GM12801 (cell line): ENCODE measurements around the gene COG5.

Experiments
- TF ChIP-seq, protein P1 (sequence below): IDR thresholded peaks from one replicate; pipeline ENCODE4 v1.5.1; 2011; ENCODE audit warnings: control low read depth; ENCODE audit not compliant: insufficient read length; ENCODE audit errors: extremely low read depth

Gene COG5

DNA sequence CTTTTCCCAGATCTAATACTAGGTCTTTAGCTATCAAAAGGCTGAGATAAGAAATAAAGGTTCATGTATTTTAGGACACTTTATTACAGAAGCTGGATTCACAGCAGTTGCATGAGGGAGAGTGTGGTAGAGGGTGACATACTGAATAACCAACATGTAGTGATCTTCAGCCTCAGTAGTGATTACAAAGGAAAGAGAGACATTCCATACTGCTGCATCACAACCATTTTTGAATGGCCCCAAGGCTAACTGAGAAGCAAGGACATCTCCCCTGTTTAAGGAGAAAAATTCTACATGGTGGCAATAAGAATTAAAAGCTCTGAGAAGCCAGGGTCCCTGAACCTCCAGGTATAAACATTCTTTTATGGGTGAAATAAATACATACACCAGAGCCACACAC is 35.3 kb downstream of the COG5 start:
- TF ChIP-seq, protein P1, sequence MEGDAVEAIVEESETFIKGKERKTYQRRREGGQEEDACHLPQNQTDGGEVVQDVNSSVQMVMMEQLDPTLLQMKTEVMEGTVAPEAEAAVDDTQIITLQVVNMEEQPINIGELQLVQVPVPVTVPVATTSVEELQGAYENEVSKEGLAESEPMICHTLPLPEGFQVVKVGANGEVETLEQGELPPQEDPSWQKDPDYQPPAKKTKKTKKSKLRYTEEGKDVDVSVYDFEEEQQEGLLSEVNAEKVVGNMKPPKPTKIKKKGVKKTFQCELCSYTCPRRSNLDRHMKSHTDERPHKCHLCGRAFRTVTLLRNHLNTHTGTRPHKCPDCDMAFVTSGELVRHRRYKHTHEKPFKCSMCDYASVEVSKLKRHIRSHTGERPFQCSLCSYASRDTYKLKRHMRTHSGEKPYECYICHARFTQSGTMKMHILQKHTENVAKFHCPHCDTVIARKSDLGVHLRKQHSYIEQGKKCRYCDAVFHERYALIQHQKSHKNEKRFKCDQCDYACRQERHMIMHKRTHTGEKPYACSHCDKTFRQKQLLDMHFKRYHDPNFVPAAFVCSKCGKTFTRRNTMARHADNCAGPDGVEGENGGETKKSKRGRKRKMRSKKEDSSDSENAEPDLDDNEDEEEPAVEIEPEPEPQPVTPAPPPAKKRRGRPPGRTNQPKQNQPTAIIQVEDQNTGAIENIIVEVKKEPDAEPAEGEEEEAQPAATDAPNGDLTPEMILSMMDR = no peak

- TF ChIP-seq, protein P1 = no peak
These were observed 36.5 kb downstream of the COG5 start for GRCh38 chr7:107527196-107527595.

- TF ChIP-seq, protein P1 = no peak
These were observed 37.0 kb downstream of the COG5 start for GRCh38 chr7:107526672-107527071.

- TF ChIP-seq, protein P1 = no peak
These were observed 56.9 kb downstream of the COG5 start for GRCh38 chr7:107506674-107507339.

GRCh38 chr7:107505997-107506673 is 57.6 kb downstream of the COG5 start:
- TF ChIP-seq, protein P1 = no peak

DNA sequence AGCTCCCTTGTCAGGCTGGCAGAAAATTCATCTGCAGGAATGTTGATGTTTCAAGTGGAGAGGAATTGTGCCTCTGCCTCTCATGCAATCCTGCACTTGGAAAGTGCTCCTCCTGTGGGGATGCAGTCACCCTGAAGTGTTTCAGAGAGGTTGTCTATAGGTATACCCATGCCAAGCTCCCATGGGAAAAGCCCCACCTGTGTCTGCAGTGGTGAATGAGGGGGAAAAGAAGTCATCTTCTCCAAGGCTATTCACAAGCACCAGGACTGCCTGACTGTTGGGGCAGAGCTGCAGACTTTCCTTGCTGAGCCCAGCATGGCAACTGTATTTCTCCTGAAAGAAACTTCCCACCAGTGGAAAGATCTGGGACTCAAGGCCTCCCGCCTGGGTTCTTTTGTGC is 58.4 kb downstream of the COG5 start:
- TF ChIP-seq, protein P1 = no peak

- TF ChIP-seq, protein P1 = no peak
These were observed 60.0 kb downstream of the COG5 start for GRCh38 chr7:107503687-107504086.
